Thyroid gland (tissue), 4 donors: ENCODE data around the gene LRRC4C. TPM values are rescaled to one million over a fixed set of nuclear protein-coding genes. Genes with fewer than 3 reads are reported as not detected.

Experiments used
- DNase-seq, 2 donors: peaks; one replicate each; pipeline ENCODE4 v3.0.0-alpha.2; 2019
- H3K27ac ChIP-seq, 3 donors: fragments of 200-600 bp; sonication (generic); 1 replicate in 2 of 3; 2 replicates in 1 of 3; pipeline ENCODE4 v1.5.1; 2016 to 2019; ENCODE audit warnings: mild to moderate bottlenecking in 1 of 3, moderate library complexity in 1 of 3
- H3K27me3 ChIP-seq: fragments of 200-600 bp; sonication (generic); one replicate; pipeline ENCODE4 v1.5.1; 2019
- H3K36me3 ChIP-seq, 2 donors: fragments of 200-600 bp; sonication (generic); one replicate each; pipeline ENCODE4 v1.5.1; 2016 to 2019
- H3K4me1 ChIP-seq, 2 donors: fragments of 200-600 bp; sonication (generic); one replicate each; pipeline ENCODE4 v1.5.1; 2017 to 2019
- H3K4me3 ChIP-seq, 3 donors: fragments of 200-600 bp; sonication (generic); replicated peaks in 1 of 3; 1 replicate in 2 of 3; 2 replicates in 1 of 3; pipeline ENCODE4 v1.5.1; 2016; ENCODE audit warnings: mild to moderate bottlenecking in 1 of 3
- H3K9me3 ChIP-seq: fragments of 200-600 bp; sonication (generic); one replicate; pipeline ENCODE4 v1.5.1; 2017
- CTCF ChIP-seq, 6 experiments: fragments of 200-600 bp in 3 of 6; fragments of 450-650 bp in 3 of 6; sonication (generic) in 3 of 6; IDR thresholded peaks; one replicate each; pipeline ENCODE4 v1.5.1; 2016 to 2019; ENCODE audit warnings: antibody characterized with exemption in 6 of 6, mild to moderate bottlenecking in 2 of 6, inconsistent platforms in 1 of 6, moderate library complexity in 1 of 6
- POLR2A ChIP-seq, 2 donors: fragments of 450-650 bp; IDR thresholded peaks; one replicate each; pipeline ENCODE4 v1.6.1; 2017; ENCODE audit warnings: antibody characterized with exemption in 2 of 2, mild to moderate bottlenecking in 2 of 2, moderate library complexity in 1 of 2
- WGBS, 2 donors: methylation state at CpG; one replicate each; pipeline ENCODE4 v1.1.5; 2017; 5-methylcytosine and 5-hydroxymethylcytosine counted together
- intact Hi-C: fragments of 100-400 bp; cut with DNase I; formaldehyde crosslinking; loops from one replicate; pipeline ENCODE4 v1.15.1; 2023
- total RNA-seq, 4 donors: library from RNA; depleted of rRNA; stranded (reverse); fragments of >200 nt; gene quantifications; one replicate each; pipeline ENCODE4 v1.2.3, GENCODE V29; 2016

Gene LRRC4C
- total RNA-seq, 4 donors from 2014 or later = 4.6 to 13.9 (median 7.8) TPM

DNA sequence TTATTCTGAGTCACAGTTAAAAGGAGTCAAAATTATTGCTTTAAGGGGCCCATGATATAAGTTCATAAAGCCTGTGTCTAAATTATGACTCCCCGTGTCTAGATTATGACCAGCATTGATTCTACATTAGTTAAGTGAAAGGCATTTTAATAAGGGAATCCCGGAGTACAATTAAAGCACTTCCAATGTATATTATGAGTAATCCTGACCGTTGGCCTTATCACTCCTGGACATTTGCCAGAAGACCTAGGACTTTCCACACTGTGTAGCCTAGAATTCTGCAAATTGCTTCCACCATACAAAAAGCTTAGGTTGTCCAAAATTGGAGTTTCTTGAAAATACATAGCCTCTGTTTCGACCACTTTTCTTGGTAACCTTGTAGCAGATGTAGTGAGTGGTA is 1292.6 kb downstream of the LRRC4C start:
- no peak for TF ChIP-seq POLR2A (IDR thresholded peaks at IDR 0.05)
- TF ChIP-seq CTCF (IDR thresholded peaks at IDR 0.05) = no peak
- Histone ChIP-seq H3K4me3 (no peak overlapping the region), H3K4me1 (no peaks in the 10 kb centered on the region), H3K27ac (no peak overlapping the region), H3K27me3 (no peaks in the 10 kb centered on the region), H3K9me3 (no peaks in the 10 kb centered on the region), H3K36me3 (no peaks in the 10 kb centered on the region)
- intact Hi-C loops = no loop called here
- DNase-seq = no peak
- 73 to 75% methylated on average over 4 of the region's 4 CpGs for WGBS, 2 donors

- no peak for DNase-seq
- Histone ChIP-seq H3K27ac (no peak overlapping the region), H3K36me3 (no peaks in the 10 kb centered on the region), H3K4me3 (no peak overlapping the region), H3K27me3 (no peaks in the 10 kb centered on the region), H3K9me3 (no peaks in the 10 kb centered on the region), H3K4me1 (no peaks in the 10 kb centered on the region)
- TF ChIP-seq POLR2A (IDR thresholded peaks at IDR 0.05) (no peak), CTCF (IDR thresholded peaks at IDR 0.05) (no peak)
- WGBS, 2 donors = 23 to 30% methylated on average over 4 of the region's 4 CpGs
- intact Hi-C loops = no loop called here
These were observed 1296.3 kb downstream of the LRRC4C start for GRCh38 chr11:40162901-40163883.

DNA sequence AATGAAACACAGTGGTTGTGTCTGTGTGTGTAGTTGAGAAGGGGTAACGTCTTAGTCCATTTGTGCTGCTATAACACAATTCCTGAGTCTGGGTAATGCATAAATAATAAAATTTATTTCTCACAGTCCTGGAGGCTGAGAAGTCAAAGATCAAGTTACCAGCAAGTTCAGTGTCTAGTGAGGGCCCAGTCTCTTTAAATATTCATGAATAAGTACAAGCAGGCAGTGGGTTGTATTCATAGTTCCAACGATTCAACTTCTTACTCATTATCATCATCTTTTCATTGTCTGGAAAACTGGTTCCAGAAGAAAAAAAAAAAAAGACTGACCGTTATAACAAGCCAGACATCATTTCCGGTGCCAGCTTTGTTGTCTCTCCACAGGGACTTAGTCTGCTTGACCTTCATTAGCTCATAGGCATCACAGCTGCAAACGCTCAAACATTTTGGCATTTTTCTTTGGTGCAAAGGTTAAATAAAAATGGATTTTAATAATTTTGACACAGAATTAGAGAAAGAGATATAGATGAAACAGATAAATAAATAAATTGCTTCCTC is 1297.5 kb downstream of the LRRC4C start:
- intact Hi-C loops = no loop called here
- 64 to 69% methylated on average over 5 of the region's 5 CpGs for WGBS, 2 donors
- Histone ChIP-seq H3K4me1 (no peaks in the 10 kb centered on the region), H3K27ac (no peak overlapping the region), H3K27me3 (no peaks in the 10 kb centered on the region), H3K36me3 (no peaks in the 10 kb centered on the region), H3K9me3 (no peaks in the 10 kb centered on the region), H3K4me3 (no peak overlapping the region)
- TF ChIP-seq CTCF (IDR thresholded peaks at IDR 0.05) (no peak), POLR2A (IDR thresholded peaks at IDR 0.05) (no peak)
- DNase-seq = no peak

DNA sequence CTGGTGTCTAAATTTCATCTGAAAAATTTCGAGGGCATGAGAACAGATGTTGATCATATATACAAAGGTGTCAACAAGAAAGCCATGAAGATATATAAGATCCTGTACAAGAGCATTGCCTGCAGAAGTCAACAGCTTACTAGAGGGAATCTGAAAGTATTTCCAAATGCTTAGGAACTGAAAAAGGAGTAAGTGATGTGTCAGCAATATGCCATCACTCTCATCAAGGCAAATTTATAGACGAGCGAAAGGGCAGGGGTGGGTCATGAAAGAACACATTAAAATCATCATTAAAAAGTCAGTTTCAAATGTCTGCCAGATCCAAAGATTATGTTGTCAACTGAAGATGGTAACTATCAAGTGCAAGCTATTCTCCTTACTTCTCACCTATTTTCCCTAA is 1299.0 kb downstream of the LRRC4C start:
- intact Hi-C loops = no loop called here
- WGBS, 2 donors = 87 to 91% methylated on average over 3 of the region's 3 CpGs
- Histone ChIP-seq H3K4me3 (no peak overlapping the region), H3K9me3 (no peaks in the 10 kb centered on the region), H3K36me3 (no peaks in the 10 kb centered on the region), H3K27ac (no peak overlapping the region), H3K27me3 (no peaks in the 10 kb centered on the region), H3K4me1 (no peaks in the 10 kb centered on the region)
- TF ChIP-seq POLR2A (IDR thresholded peaks at IDR 0.05) (no peak), CTCF (IDR thresholded peaks at IDR 0.05) (no peak)
- DNase-seq = no peak

DNA sequence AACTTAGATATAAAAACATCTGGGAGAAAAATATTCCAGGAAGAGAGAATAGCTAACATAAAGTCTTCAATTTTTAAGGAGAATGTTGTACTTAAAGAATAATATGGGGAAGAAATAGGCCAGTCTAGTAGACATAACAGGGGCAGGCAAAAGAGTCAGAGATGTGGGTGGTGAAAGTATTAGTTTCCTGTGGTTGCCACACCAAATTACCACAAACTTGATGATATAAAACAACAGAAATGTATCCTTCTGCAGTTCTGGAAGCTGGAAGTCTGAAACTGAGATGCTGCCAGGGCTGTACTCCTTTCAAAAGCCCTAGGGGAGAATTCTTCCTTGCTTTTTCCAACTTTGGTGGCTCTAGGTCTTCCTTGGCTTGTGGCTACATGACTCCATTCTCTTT is 1309.7 kb downstream of the LRRC4C start:
- TF ChIP-seq CTCF (IDR thresholded peaks at IDR 0.05) (no peak), POLR2A (IDR thresholded peaks at IDR 0.05) (no peak)
- Histone ChIP-seq H3K9me3 (no peaks in the 10 kb centered on the region), H3K4me3 (no peak overlapping the region), H3K27ac (no peak overlapping the region), H3K36me3 (no peaks in the 10 kb centered on the region), H3K27me3 (no peaks in the 10 kb centered on the region), H3K4me1 (no peaks in the 10 kb centered on the region)
- intact Hi-C loops = no loop called here
- DNase-seq = no peak
